DOHH2 (cell line): ENCODE measurements around the gene FGF11.

Experiments used
- EZH2phosphoT487 ChIP-seq: fragments of 200-600 bp; sonication (generic); IDR thresholded peaks from 2 replicates; pipeline ENCODE4 v1.6.1; 2017; ENCODE audit warnings: borderline replicate concordance, mild to moderate bottlenecking, antibody characterized with exemption, low read length, moderate library complexity, mixed read lengths
- TF ChIP-seq, protein P1 (sequence below): fragments of 200-600 bp; sonication (generic); IDR thresholded peaks from one replicate; pipeline ENCODE4 v1.5.1; 2014; ENCODE audit warnings: antibody characterized with exemption, mild to moderate bottlenecking, low read depth, low read length; ENCODE audit not compliant: poor library complexity, severe bottlenecking

DNA sequence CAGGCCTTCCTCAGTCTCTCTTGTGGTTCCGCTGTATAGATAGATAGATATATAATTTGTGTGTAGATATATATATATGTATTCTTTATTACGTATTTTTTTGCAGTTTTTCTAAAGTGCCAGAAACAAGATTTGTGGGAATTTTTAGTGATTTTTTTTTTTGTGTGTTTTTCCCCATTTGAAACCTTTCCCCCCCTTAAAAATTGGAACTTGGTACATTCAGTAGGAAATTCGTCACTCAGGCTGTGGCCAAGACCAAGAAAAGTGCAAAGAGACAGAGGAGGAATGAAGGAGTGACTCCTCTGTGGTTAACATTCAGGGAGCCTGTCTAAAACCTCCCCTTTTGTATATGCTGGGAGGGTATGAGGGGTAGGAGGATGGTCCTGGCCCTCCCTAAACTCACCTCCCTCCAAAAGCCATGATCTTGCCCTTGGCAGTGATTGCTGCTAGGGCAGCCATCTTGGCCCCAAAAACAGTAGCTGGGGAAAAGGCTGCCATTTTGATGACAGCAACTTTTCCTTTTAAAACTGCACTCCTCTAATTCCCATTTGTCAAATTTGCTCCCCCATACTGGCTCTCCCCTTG lies 20.7 kb downstream of the FGF11 start:
- TF ChIP-seq, protein P1, sequence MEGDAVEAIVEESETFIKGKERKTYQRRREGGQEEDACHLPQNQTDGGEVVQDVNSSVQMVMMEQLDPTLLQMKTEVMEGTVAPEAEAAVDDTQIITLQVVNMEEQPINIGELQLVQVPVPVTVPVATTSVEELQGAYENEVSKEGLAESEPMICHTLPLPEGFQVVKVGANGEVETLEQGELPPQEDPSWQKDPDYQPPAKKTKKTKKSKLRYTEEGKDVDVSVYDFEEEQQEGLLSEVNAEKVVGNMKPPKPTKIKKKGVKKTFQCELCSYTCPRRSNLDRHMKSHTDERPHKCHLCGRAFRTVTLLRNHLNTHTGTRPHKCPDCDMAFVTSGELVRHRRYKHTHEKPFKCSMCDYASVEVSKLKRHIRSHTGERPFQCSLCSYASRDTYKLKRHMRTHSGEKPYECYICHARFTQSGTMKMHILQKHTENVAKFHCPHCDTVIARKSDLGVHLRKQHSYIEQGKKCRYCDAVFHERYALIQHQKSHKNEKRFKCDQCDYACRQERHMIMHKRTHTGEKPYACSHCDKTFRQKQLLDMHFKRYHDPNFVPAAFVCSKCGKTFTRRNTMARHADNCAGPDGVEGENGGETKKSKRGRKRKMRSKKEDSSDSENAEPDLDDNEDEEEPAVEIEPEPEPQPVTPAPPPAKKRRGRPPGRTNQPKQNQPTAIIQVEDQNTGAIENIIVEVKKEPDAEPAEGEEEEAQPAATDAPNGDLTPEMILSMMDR, result no peak
- TF ChIP-seq EZH2phosphoT487, result no peak
